K562 (cell line): ENCODE data around the gene ZFP42. TPM values are rescaled to one million over a fixed set of nuclear protein-coding genes. Genes with fewer than 3 reads are reported as not detected.

Source experiments
- ATAC-seq: fragments of 200-7000 bp; cut with Tn5 transposase; 3 replicates; pipeline ENCODE4 v1.9.1; 2020; ENCODE audit warnings: moderate library complexity
- BruUV-seq: library from RNA; stranded (reverse); fragments of 400-500 nt; replicated peaks from 2 replicates; lab custom pipeline; 2021; lab: Mats Ljungman, UMichigan
- CTCF ChIA-PET: fragments of 300-600 bp; formaldehyde crosslinking; extraction: SDS; loops from one replicate; lab custom pipeline; 2021; ENCODE audit warnings: low intra/inter-chr PET ratio; lab: Yijun Ruan, JAX
- POLR2A ChIA-PET: fragments of 300-600, 350-650 bp; sonication (Branson Sonifier 250); formaldehyde crosslinking; extraction: SDS; loops from one replicate; lab custom pipeline; 2021; ENCODE audit warnings: antibody characterized with exemption, inconsistent platforms; lab: Yijun Ruan, JAX
- DNase-seq, 4 experiments: peaks; one replicate each; pipeline versions ENCODE4 v3.0.0 to v3.0.0-alpha.2; 2011 to 2018; ENCODE audit warnings: low spot score in 3 of 4, mixed read lengths in 3 of 4; ENCODE audit errors: extremely low read depth in 1 of 4
- FAIRE-seq: peaks from 2 replicates; lab custom pipeline; 2011; peaks lifted over from hg19 to GRCh38; lab: Jason Lieb, UNC
- H2AFZ ChIP-seq: 2 replicates; pipeline ENCODE4 v1.6.0; 2011; ENCODE audit warnings: low read depth, low read length, control low read depth, inconsistent platforms
- H3K27ac ChIP-seq: fragments of 200-600 bp; 3 replicates; pipeline ENCODE4 v1.8.0; 2011; ENCODE audit warnings: low read depth, mild to moderate bottlenecking, control low read depth, inconsistent platforms, low read length, moderate library complexity, mixed read lengths; ENCODE audit errors: extremely low read depth
- H3K27me3 ChIP-seq, 2 experiments: fragments of 300-600 bp in 1 of 2; 2 replicates in 1 of 2; 3 replicates in 1 of 2; pipeline versions ENCODE4 v1.6.0 to v1.8.0; 2011; ENCODE audit warnings: inconsistent platforms in 2 of 2, low read length in 2 of 2, mild to moderate bottlenecking in 1 of 2, mixed read lengths in 1 of 2, moderate library complexity in 1 of 2; ENCODE audit not compliant: control insufficient read depth in 2 of 2, insufficient read depth in 2 of 2
- H3K36me3 ChIP-seq: fragments of 300-600 bp; 3 replicates; pipeline ENCODE4 v1.8.0; 2011; ENCODE audit warnings: mild to moderate bottlenecking, low read length, inconsistent platforms; ENCODE audit not compliant: control insufficient read depth, insufficient read depth
- H3K4me1 ChIP-seq, 2 experiments: fragments of 200-600 bp in 1 of 2; replicated peaks in 1 of 2; 2 replicates in 1 of 2; 3 replicates in 1 of 2; pipeline versions ENCODE4 v1.5.1 to v1.8.0; 2011; ENCODE audit warnings: inconsistent platforms in 2 of 2, low read length in 2 of 2, mild to moderate bottlenecking in 1 of 2, mixed read lengths in 1 of 2, moderate library complexity in 1 of 2; ENCODE audit not compliant: control insufficient read depth in 2 of 2, insufficient read depth in 2 of 2
- H3K4me2 ChIP-seq: 2 replicates; pipeline ENCODE4 v1.6.1; 2011; ENCODE audit warnings: low read length, control low read depth, inconsistent platforms, mixed read lengths; ENCODE audit not compliant: insufficient read depth
- H3K4me3 ChIP-seq: fragments of 200-600 bp; sonication (generic), shearing (Covaris generic); 2 replicates; pipeline ENCODE4 v1.5.1; 2016; ENCODE audit warnings: control low read depth, inconsistent platforms
- H3K79me2 ChIP-seq: fragments of 200-600 bp; 3 replicates; pipeline ENCODE4 v1.8.0; 2011; ENCODE audit warnings: low read length, inconsistent platforms; ENCODE audit not compliant: control insufficient read depth, insufficient read depth
- H3K9ac ChIP-seq, 2 experiments: 2 replicates each; pipeline versions ENCODE4 v1.6.0 to v1.6.1; 2011; ENCODE audit warnings: low read depth in 2 of 2, low read length in 2 of 2, control low read depth in 1 of 2, inconsistent platforms in 1 of 2, mild to moderate bottlenecking in 1 of 2, mixed read lengths in 1 of 2; ENCODE audit not compliant: insufficient read depth in 1 of 2
- H3K9me1 ChIP-seq: one replicate; pipeline ENCODE4 v1.6.0; 2011; ENCODE audit warnings: inconsistent platforms, mild to moderate bottlenecking, low read length, moderate library complexity; ENCODE audit not compliant: control insufficient read depth, insufficient read depth
- H3K9me3 ChIP-seq: replicated peaks from 2 replicates; pipeline ENCODE4 v1.5.1; 2011; ENCODE audit warnings: low read depth, low read length, inconsistent platforms; ENCODE audit not compliant: control insufficient read depth, insufficient read depth
- H4K20me1 ChIP-seq: replicated peaks from 2 replicates; pipeline ENCODE4 v1.6.1; 2011; ENCODE audit warnings: low read length, inconsistent platforms, mixed read lengths; ENCODE audit not compliant: control insufficient read depth, insufficient read depth
- DACH1 ChIP-seq: fragments of 450-650 bp; IDR thresholded peaks from 2 replicates; pipeline ENCODE4 v1.6.1; 2018; ENCODE audit not compliant: partially characterized antibody
- MEIS2 ChIP-seq: fragments of 450-650 bp; IDR thresholded peaks from 2 replicates; pipeline ENCODE4 v1.6.1; 2014; ENCODE audit warnings: mild to moderate bottlenecking; ENCODE audit not compliant: partially characterized antibody
- NFATC3 ChIP-seq: fragments of 450-650 bp; IDR thresholded peaks from 2 replicates; pipeline ENCODE4 v1.6.1; 2017; ENCODE audit warnings: mild to moderate bottlenecking
- NFIC ChIP-seq: fragments of 450-650 bp; IDR thresholded peaks from 2 replicates; pipeline ENCODE4 v1.6.1; 2017; ENCODE audit warnings: mild to moderate bottlenecking, inconsistent platforms
- WGBS: fragments of 100-300 bp; shearing (Covaris generic); methylation state at CpG from one replicate; pipeline ENCODE4 v1.1.6; 2016; ENCODE audit warnings: low coverage, mixed read lengths; ENCODE audit not compliant: insufficient coverage; ENCODE audit errors: missing lambda C conversion rate; 5-methylcytosine and 5-hydroxymethylcytosine counted together
- in situ Hi-C: fragments of 300-500 bp; cut with MboI; formaldehyde crosslinking; loops from 4 replicates; pipeline ENCODE4 v1.15.0; 2018; ENCODE audit warnings: inconsistent platforms, mixed read lengths
- intact Hi-C: fragments of 100-400 bp; cut with micrococcal nuclease; formaldehyde crosslinking; loops from 2 replicates; pipeline ENCODE4 v1.14.2; 2022
- polyA plus RNA-seq, 8 experiments: library from polyadenylated mRNA; depleted of rRNA in 4 of 8; stranded (reverse) in 5 of 8; unstranded in 3 of 8; fragments of >200 nt; fragmentation: Nextera tagmentation in 2 of 8; fragmentation: Illumina TruSeq in 1 of 8; extraction: Ambion mirVana in 2 of 8; extraction: Trizol in 1 of 8; gene quantifications; 2 replicates each; pipeline versions ENCODE4 v1.2.1 to v1.2.3, GENCODE V29; 2011 to 2014; ENCODE audit warnings: inconsistent platforms in 1 of 8, missing spikeins in 1 of 8
- total RNA-seq, 7 experiments: library from RNA; depleted of rRNA in 6 of 7; stranded (reverse); fragments of >200 nt in 6 of 7; fragmentation: Illumina TruSeq in 2 of 7; extraction: Trizol in 2 of 7; gene quantifications; 2 replicates each; pipeline versions ENCODE4 v1.2.1 to v1.2.3, GENCODE V29; 2011 to 2021; ENCODE audit warnings: low replicate concordance in 1 of 7
- TF ChIP-seq, protein P1 (sequence below): fragments of 450-650 bp; IDR thresholded peaks from 2 replicates; pipeline ENCODE4 v1.6.1; 2016

Gene ZFP42
- total and polyA plus RNA-seq, 9 of the 15 experiments (the other 6 are each of a cell fraction or from before 2014, with no cell fraction given) = 0.09 to 0.64 (median 0.20) TPM

DNA sequence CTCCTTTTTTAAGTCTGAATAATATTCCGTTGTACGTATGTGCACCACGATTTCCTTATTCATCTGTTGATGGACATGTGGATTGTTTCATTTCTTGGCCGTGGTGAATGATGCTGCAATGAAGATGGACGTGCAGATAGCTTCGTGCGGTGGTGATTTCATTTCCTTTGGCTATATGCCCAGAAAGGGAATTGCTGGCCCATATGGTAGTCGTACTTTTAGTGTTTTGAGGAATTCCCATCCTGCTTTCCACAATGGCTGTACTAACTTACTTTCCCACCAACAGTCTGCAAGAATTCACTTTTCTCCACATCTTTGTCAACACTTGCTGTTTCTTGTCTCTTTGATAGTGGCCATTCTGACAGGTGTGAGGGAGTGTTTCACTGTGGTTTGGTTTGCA lies 12.8 kb downstream of the ZFP42 start:
- no peaks in the 10 kb centered on the region for H3K4me1 ChIP-seq
- H3K4me2 ChIP-seq = no peak overlapping the region
- H3K9me1 ChIP-seq = no peaks in the 10 kb centered on the region
- ChIA-PET POLR2A (no interaction called here), CTCF (no interaction called here)
- in situ Hi-C loops = no loop called here
- H3K79me2 ChIP-seq = no peaks in the 10 kb centered on the region
- H3K9ac ChIP-seq = no peak overlapping the region
- H2AFZ ChIP-seq = no peak overlapping the region
- FAIRE-seq (no peak), ATAC-seq (no peak), DNase-seq (no peak)
- intact Hi-C loops = no loop called here
- no peaks in the 10 kb centered on the region for H3K27me3 ChIP-seq
- no peaks in the 10 kb centered on the region for H4K20me1 ChIP-seq
- H3K4me3 ChIP-seq = no peak overlapping the region
- no peaks in the 10 kb centered on the region for H3K9me3 ChIP-seq
- no peaks in the 10 kb centered on the region for H3K36me3 ChIP-seq
- WGBS = 0% methylated on average over 8 of the region's 8 CpGs
- no peak overlapping the region for H3K27ac ChIP-seq
- TF ChIP-seq NFIC (peak; percentile 49), MEIS2 (peak; percentile 13), DACH1 (no peak)
- TF ChIP-seq, protein P1, sequence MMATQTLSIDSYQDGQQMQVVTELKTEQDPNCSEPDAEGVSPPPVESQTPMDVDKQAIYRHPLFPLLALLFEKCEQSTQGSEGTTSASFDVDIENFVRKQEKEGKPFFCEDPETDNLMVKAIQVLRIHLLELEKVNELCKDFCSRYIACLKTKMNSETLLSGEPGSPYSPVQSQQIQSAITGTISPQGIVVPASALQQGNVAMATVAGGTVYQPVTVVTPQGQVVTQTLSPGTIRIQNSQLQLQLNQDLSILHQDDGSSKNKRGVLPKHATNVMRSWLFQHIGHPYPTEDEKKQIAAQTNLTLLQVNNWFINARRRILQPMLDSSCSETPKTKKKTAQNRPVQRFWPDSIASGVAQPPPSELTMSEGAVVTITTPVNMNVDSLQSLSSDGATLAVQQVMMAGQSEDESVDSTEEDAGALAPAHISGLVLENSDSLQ = peak; percentile 45; the same call in 1 of the 2 replicates
- BruUV-seq = no TSS peak

DNA sequence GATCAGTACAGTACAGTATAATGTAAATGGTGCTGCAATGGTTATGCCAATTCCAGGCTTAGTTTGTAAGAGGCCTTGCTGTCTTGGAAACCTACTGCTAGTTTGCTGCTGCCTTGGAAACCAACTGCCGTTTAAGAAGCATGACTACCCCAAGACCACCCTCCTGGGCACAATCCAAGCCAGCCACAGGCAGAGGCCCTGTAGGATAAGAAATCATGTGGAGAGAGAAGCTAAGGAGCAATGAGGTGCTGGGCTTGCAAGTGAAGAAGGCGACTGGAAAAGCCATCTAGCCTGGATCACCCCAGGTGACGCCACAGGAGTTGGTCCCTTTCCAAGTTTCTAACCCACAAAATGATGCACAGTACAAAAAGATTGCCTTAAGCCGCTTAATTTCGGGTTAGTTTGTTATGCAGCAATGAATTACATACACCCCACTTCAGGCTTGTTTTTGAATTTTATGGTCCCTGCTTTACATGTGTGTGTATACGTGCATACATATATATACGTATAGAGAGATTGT lies 16.9 kb downstream of the ZFP42 start:
- H3K9me3 ChIP-seq = no peaks in the 10 kb centered on the region
- no peaks in the 10 kb centered on the region for H3K27me3 ChIP-seq
- no peak overlapping the region for H2AFZ ChIP-seq
- no peak for ATAC-seq
- DNase-seq = no peak
- WGBS = 3% methylated on average over 7 of the region's 7 CpGs
- intact Hi-C loops (no loop called here), in situ Hi-C loops (no loop called here)
- no peak for FAIRE-seq
- ChIA-PET POLR2A (no interaction called here), CTCF (no interaction called here)
- H3K79me2 ChIP-seq = no peaks in the 10 kb centered on the region
- no peaks in the 10 kb centered on the region for H3K36me3 ChIP-seq
- BruUV-seq = no TSS peak
- TF ChIP-seq NFATC3 = no peak
- no peaks in the 10 kb centered on the region for H3K4me1 ChIP-seq
- H3K9ac ChIP-seq = no peak overlapping the region
- no peak overlapping the region for H3K4me3 ChIP-seq
- H3K27ac ChIP-seq = no peak overlapping the region
- H3K4me2 ChIP-seq = no peak overlapping the region
- H3K9me1 ChIP-seq = no peaks in the 10 kb centered on the region
- no peaks in the 10 kb centered on the region for H4K20me1 ChIP-seq
